Esophagus squamous epithelium (tissue), 4 donors: ENCODE results near the gene H2BW2.

Experiments
- CTCF ChIP-seq, 6 experiments: fragments of 450-650 bp in 4 of 6; fragments of 200-600 bp in 2 of 6; sonication (generic) in 2 of 6; IDR thresholded peaks; one replicate each; pipeline ENCODE4 v1.5.1; 2016 to 2019; ENCODE audit warnings: antibody characterized with exemption in 6 of 6, mild to moderate bottlenecking in 4 of 6, moderate library complexity in 4 of 6
- POLR2A ChIP-seq, 4 donors: fragments of 450-650 bp; IDR thresholded peaks; one replicate each; pipeline ENCODE4 v1.6.1; 2017; ENCODE audit warnings: antibody characterized with exemption in 4 of 4, mild to moderate bottlenecking in 4 of 4, moderate library complexity in 3 of 4

GRCh38 chrX:104084063-104084462, 44.3 kb downstream of the H2BW2 start:
- TF ChIP-seq POLR2A (IDR thresholded peaks at IDR 0.05): no peak
- no peak for TF ChIP-seq CTCF (IDR thresholded peaks at IDR 0.05)
